K562 (cell line): ENCODE measurements around the gene TMPRSS6. TPM values are rescaled to one million over a fixed set of nuclear protein-coding genes. Genes with fewer than 3 reads are reported as not detected.

ENCODE experiments used
- ATAC-seq: fragments of 200-7000 bp; cut with Tn5 transposase; 3 replicates; pipeline ENCODE4 v1.9.1; 2020; ENCODE audit warnings: moderate library complexity
- BruUV-seq: library from RNA; stranded (reverse); fragments of 400-500 nt; replicated peaks from 2 replicates; lab custom pipeline; 2021; lab: Mats Ljungman, UMichigan
- CTCF ChIA-PET: fragments of 300-600 bp; formaldehyde crosslinking; extraction: SDS; loops from one replicate; lab custom pipeline; 2021; ENCODE audit warnings: low intra/inter-chr PET ratio; lab: Yijun Ruan, JAX
- POLR2A ChIA-PET: fragments of 300-600, 350-650 bp; sonication (Branson Sonifier 250); formaldehyde crosslinking; extraction: SDS; loops from one replicate; lab custom pipeline; 2021; ENCODE audit warnings: antibody characterized with exemption, inconsistent platforms; lab: Yijun Ruan, JAX
- DNase-seq, 4 experiments: peaks; one replicate each; pipeline versions ENCODE4 v3.0.0 to v3.0.0-alpha.2; 2011 to 2018; ENCODE audit warnings: low spot score in 3 of 4, mixed read lengths in 3 of 4; ENCODE audit errors: extremely low read depth in 1 of 4
- FAIRE-seq: peaks from 2 replicates; lab custom pipeline; 2011; peaks lifted over from hg19 to GRCh38; lab: Jason Lieb, UNC
- H2AFZ ChIP-seq: 2 replicates; pipeline ENCODE4 v1.6.0; 2011; ENCODE audit warnings: low read depth, low read length, control low read depth, inconsistent platforms
- H3K27ac ChIP-seq: fragments of 200-600 bp; 3 replicates; pipeline ENCODE4 v1.8.0; 2011; ENCODE audit warnings: low read depth, mild to moderate bottlenecking, control low read depth, inconsistent platforms, low read length, moderate library complexity, mixed read lengths; ENCODE audit errors: extremely low read depth
- H3K27me3 ChIP-seq, 2 experiments: fragments of 300-600 bp in 1 of 2; 2 replicates in 1 of 2; 3 replicates in 1 of 2; pipeline versions ENCODE4 v1.6.0 to v1.8.0; 2011; ENCODE audit warnings: inconsistent platforms in 2 of 2, low read length in 2 of 2, mild to moderate bottlenecking in 1 of 2, mixed read lengths in 1 of 2, moderate library complexity in 1 of 2; ENCODE audit not compliant: control insufficient read depth in 2 of 2, insufficient read depth in 2 of 2
- H3K36me3 ChIP-seq: fragments of 300-600 bp; 3 replicates; pipeline ENCODE4 v1.8.0; 2011; ENCODE audit warnings: mild to moderate bottlenecking, low read length, inconsistent platforms; ENCODE audit not compliant: control insufficient read depth, insufficient read depth
- H3K4me1 ChIP-seq, 2 experiments: fragments of 200-600 bp in 1 of 2; replicated peaks in 1 of 2; 2 replicates in 1 of 2; 3 replicates in 1 of 2; pipeline versions ENCODE4 v1.5.1 to v1.8.0; 2011; ENCODE audit warnings: inconsistent platforms in 2 of 2, low read length in 2 of 2, mild to moderate bottlenecking in 1 of 2, mixed read lengths in 1 of 2, moderate library complexity in 1 of 2; ENCODE audit not compliant: control insufficient read depth in 2 of 2, insufficient read depth in 2 of 2
- H3K4me2 ChIP-seq: 2 replicates; pipeline ENCODE4 v1.6.1; 2011; ENCODE audit warnings: low read length, control low read depth, inconsistent platforms, mixed read lengths; ENCODE audit not compliant: insufficient read depth
- H3K4me3 ChIP-seq: fragments of 200-600 bp; sonication (generic), shearing (Covaris generic); 2 replicates; pipeline ENCODE4 v1.5.1; 2016; ENCODE audit warnings: control low read depth, inconsistent platforms
- H3K79me2 ChIP-seq: fragments of 200-600 bp; 3 replicates; pipeline ENCODE4 v1.8.0; 2011; ENCODE audit warnings: low read length, inconsistent platforms; ENCODE audit not compliant: control insufficient read depth, insufficient read depth
- H3K9ac ChIP-seq, 2 experiments: 2 replicates each; pipeline versions ENCODE4 v1.6.0 to v1.6.1; 2011; ENCODE audit warnings: low read depth in 2 of 2, low read length in 2 of 2, control low read depth in 1 of 2, inconsistent platforms in 1 of 2, mild to moderate bottlenecking in 1 of 2, mixed read lengths in 1 of 2; ENCODE audit not compliant: insufficient read depth in 1 of 2
- H3K9me1 ChIP-seq: one replicate; pipeline ENCODE4 v1.6.0; 2011; ENCODE audit warnings: inconsistent platforms, mild to moderate bottlenecking, low read length, moderate library complexity; ENCODE audit not compliant: control insufficient read depth, insufficient read depth
- H3K9me3 ChIP-seq: replicated peaks from 2 replicates; pipeline ENCODE4 v1.5.1; 2011; ENCODE audit warnings: low read depth, low read length, inconsistent platforms; ENCODE audit not compliant: control insufficient read depth, insufficient read depth
- H4K20me1 ChIP-seq: replicated peaks from 2 replicates; pipeline ENCODE4 v1.6.1; 2011; ENCODE audit warnings: low read length, inconsistent platforms, mixed read lengths; ENCODE audit not compliant: control insufficient read depth, insufficient read depth
- CBX8 ChIP-seq: fragments of 200-600 bp; sonication (generic); IDR thresholded peaks from 2 replicates; pipeline ENCODE4 v1.6.1; 2012; ENCODE audit warnings: borderline replicate concordance, mixed run types, low read depth, mild to moderate bottlenecking, moderate library complexity, mixed read lengths, low read length, control low read depth, inconsistent platforms; ENCODE audit not compliant: poor library complexity, severe bottlenecking; ENCODE audit errors: extremely low read depth
- COPS2 ChIP-seq: fragments of 450-650 bp; conservative IDR thresholded peaks from 2 replicates; pipeline ENCODE4 v1.6.1; 2016; ENCODE audit warnings: mild to moderate bottlenecking, moderate library complexity
- GTF2B ChIP-seq: IDR thresholded peaks from 2 replicates; pipeline ENCODE4 v1.6.1; 2011; ENCODE audit not compliant: insufficient read length; ENCODE audit errors: extremely low read depth
- KLF13 ChIP-seq: fragments of 450-650 bp; IDR thresholded peaks from 2 replicates; pipeline ENCODE4 v1.6.1; 2016; ENCODE audit warnings: missing genetic modification characterization, low read depth, mild to moderate bottlenecking, missing compliant biosample characterization, moderate library complexity, borderline replicate concordance
- NFXL1 ChIP-seq: fragments of 450-650 bp; formaldehyde crosslinking; IDR thresholded peaks from 2 replicates; pipeline ENCODE4 v1.4.0; 2021; ENCODE audit warnings: mild to moderate bottlenecking
- OTX1 ChIP-seq: fragments of 450-650 bp; formaldehyde crosslinking; IDR thresholded peaks from 2 replicates; pipeline ENCODE4 v1.4.0; 2022; ENCODE audit warnings: mild to moderate bottlenecking
- PCBP1 ChIP-seq: fragments of 200-400 bp; formaldehyde crosslinking; IDR thresholded peaks from 2 replicates; pipeline ENCODE4 v1.6.1; 2018; ENCODE audit warnings: mild to moderate bottlenecking, low read depth, low read length; ENCODE audit not compliant: poor library complexity, severe bottlenecking
- PTTG1 ChIP-seq: fragments of 450-650 bp; IDR thresholded peaks from 2 replicates; pipeline ENCODE4 v1.6.1; 2016; ENCODE audit warnings: low read depth, mild to moderate bottlenecking, missing genetic modification characterization, missing compliant biosample characterization
- RHOXF2B ChIP-seq: fragments of 250-450 bp; sonication (Bioruptor Pico); conservative IDR thresholded peaks from 2 replicates; pipeline ENCODE4 v1.5.1; 2021
- ZNF133 ChIP-seq: fragments of 250-450 bp; sonication (Bioruptor Pico); IDR thresholded peaks from 2 replicates; pipeline ENCODE4 v1.4.0; 2020; ENCODE audit warnings: mild to moderate bottlenecking
- ZZZ3 ChIP-seq: fragments of 450-650 bp; IDR thresholded peaks from 2 replicates; pipeline ENCODE4 v1.6.1; 2016; ENCODE audit warnings: antibody characterized with exemption, mild to moderate bottlenecking, moderate library complexity
- WGBS: fragments of 100-300 bp; shearing (Covaris generic); methylation state at CpG from one replicate; pipeline ENCODE4 v1.1.6; 2016; ENCODE audit warnings: low coverage, mixed read lengths; ENCODE audit not compliant: insufficient coverage; ENCODE audit errors: missing lambda C conversion rate; 5-methylcytosine and 5-hydroxymethylcytosine counted together
- in situ Hi-C: fragments of 300-500 bp; cut with MboI; formaldehyde crosslinking; loops from 4 replicates; pipeline ENCODE4 v1.15.0; 2018; ENCODE audit warnings: inconsistent platforms, mixed read lengths
- intact Hi-C: fragments of 100-400 bp; cut with micrococcal nuclease; formaldehyde crosslinking; loops from 2 replicates; pipeline ENCODE4 v1.14.2; 2022
- polyA plus RNA-seq, 8 experiments: library from polyadenylated mRNA; depleted of rRNA in 4 of 8; stranded (reverse) in 5 of 8; unstranded in 3 of 8; fragments of >200 nt; fragmentation: Nextera tagmentation in 2 of 8; fragmentation: Illumina TruSeq in 1 of 8; extraction: Ambion mirVana in 2 of 8; extraction: Trizol in 1 of 8; gene quantifications; 2 replicates each; pipeline versions ENCODE4 v1.2.1 to v1.2.3, GENCODE V29; 2011 to 2014; ENCODE audit warnings: inconsistent platforms in 1 of 8, missing spikeins in 1 of 8
- total RNA-seq, 7 experiments: library from RNA; depleted of rRNA in 6 of 7; stranded (reverse); fragments of >200 nt in 6 of 7; fragmentation: Illumina TruSeq in 2 of 7; extraction: Trizol in 2 of 7; gene quantifications; 2 replicates each; pipeline versions ENCODE4 v1.2.1 to v1.2.3, GENCODE V29; 2011 to 2021; ENCODE audit warnings: low replicate concordance in 1 of 7
- TF ChIP-seq, protein P1 (sequence below): fragments of 250-450 bp; sonication (Bioruptor Pico); IDR thresholded peaks from 2 replicates; pipeline ENCODE4 v1.8.0; 2022; ENCODE audit warnings: inconsistent platforms
- TF ChIP-seq, protein P2 (sequence below): fragments of 250-450 bp; sonication (Bioruptor Pico); IDR thresholded peaks from 2 replicates; pipeline ENCODE4 v1.4.0; 2020; ENCODE audit warnings: mild to moderate bottlenecking, moderate library complexity, borderline replicate concordance
- TF ChIP-seq, protein P3 (sequence below): fragments of 150-350 bp; IDR thresholded peaks from 2 replicates; pipeline ENCODE4 v1.6.1; 2014; ENCODE audit warnings: low read depth, mild to moderate bottlenecking, low read length, borderline replicate concordance

TMPRSS6 gene
- total and polyA plus RNA-seq, 9 of the 15 experiments (the other 6 are each of a cell fraction or from before 2014, with no cell fraction given), result 0.03 TPM; not detected in 8

DNA sequence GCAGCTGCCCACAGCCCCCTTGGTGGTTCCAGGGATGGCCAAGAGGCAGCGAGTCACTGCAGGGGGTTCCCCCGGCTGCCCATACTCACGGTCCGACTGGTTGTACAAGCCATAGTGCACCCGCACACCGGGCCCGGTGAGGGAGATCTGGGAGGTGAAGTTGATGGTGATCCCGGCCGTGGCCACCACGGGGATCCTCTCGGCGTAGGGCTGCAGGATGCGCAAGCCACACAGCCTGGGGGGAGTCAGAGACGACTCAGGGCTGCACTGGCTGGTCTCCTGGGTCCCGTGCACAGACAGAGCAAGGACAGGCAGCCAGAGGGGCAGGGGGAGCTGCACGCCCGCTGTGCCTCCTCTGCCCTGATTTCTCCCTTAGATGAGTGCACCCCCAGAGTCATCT, 34.5 kb downstream of the TMPRSS6 start:
- Histone ChIP-seq H3K9ac (no peak overlapping the region; a peak in 1 of 4 replicates), H3K4me1 (peaks cover 0 to 4% of the 10 kb centered on the region in 2 experiments; a peak in 1 of 5 replicates), H3K36me3 (no peaks in the 10 kb centered on the region), H3K27ac (no peak overlapping the region), H3K9me3 (no peaks in the 10 kb centered on the region; the same call in 1 of the 2 replicates), H3K4me3 (no peak overlapping the region), H3K27me3 (peaks cover 0 to 32% of the 10 kb centered on the region in 2 experiments; a peak in 2 of 5 replicates), H3K79me2 (no peaks in the 10 kb centered on the region), H4K20me1 (no peaks in the 10 kb centered on the region), H3K9me1 (no peaks in the 10 kb centered on the region), H3K4me2 (no peak overlapping the region), H2AFZ (no peak overlapping the region)
- FAIRE-seq (no peak), DNase-seq (no peak), ATAC-seq (no peak)
- 0% methylated on average over 11 of the region's 17 CpGs for WGBS
- CTCF ChIA-PET, result no interaction called here
- in situ Hi-C loops (no loop called here), intact Hi-C loops (no loop called here)
- BruUV-seq, result no TSS peak
- POLR2A ChIA-PET, result no interaction called here
- TF ChIP-seq ZNF133, result no peak
- no peak for TF ChIP-seq KLF13 (tag)
- TF ChIP-seq, protein P1, sequence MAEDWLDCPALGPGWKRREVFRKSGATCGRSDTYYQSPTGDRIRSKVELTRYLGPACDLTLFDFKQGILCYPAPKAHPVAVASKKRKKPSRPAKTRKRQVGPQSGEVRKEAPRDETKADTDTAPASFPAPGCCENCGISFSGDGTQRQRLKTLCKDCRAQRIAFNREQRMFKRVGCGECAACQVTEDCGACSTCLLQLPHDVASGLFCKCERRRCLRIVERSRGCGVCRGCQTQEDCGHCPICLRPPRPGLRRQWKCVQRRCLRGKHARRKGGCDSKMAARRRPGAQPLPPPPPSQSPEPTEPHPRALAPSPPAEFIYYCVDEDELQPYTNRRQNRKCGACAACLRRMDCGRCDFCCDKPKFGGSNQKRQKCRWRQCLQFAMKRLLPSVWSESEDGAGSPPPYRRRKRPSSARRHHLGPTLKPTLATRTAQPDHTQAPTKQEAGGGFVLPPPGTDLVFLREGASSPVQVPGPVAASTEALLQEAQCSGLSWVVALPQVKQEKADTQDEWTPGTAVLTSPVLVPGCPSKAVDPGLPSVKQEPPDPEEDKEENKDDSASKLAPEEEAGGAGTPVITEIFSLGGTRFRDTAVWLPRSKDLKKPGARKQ (CRISPR knock-in tag), result no peak
- TF ChIP-seq RHOXF2B (CRISPR knock-in tag), result no peak
- no peak for TF ChIP-seq PTTG1 (tag)
- TF ChIP-seq GTF2B, result no peak
- TF ChIP-seq OTX1, result no peak
- no peak for TF ChIP-seq CBX8
- TF ChIP-seq, protein P2, sequence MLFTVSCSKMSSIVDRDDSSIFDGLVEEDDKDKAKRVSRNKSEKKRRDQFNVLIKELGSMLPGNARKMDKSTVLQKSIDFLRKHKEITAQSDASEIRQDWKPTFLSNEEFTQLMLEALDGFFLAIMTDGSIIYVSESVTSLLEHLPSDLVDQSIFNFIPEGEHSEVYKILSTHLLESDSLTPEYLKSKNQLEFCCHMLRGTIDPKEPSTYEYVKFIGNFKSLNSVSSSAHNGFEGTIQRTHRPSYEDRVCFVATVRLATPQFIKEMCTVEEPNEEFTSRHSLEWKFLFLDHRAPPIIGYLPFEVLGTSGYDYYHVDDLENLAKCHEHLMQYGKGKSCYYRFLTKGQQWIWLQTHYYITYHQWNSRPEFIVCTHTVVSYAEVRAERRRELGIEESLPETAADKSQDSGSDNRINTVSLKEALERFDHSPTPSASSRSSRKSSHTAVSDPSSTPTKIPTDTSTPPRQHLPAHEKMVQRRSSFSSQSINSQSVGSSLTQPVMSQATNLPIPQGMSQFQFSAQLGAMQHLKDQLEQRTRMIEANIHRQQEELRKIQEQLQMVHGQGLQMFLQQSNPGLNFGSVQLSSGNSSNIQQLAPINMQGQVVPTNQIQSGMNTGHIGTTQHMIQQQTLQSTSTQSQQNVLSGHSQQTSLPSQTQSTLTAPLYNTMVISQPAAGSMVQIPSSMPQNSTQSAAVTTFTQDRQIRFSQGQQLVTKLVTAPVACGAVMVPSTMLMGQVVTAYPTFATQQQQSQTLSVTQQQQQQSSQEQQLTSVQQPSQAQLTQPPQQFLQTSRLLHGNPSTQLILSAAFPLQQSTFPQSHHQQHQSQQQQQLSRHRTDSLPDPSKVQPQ (CRISPR knock-in tag), result no peak
- no peak for TF ChIP-seq COPS2
- TF ChIP-seq, protein P3, sequence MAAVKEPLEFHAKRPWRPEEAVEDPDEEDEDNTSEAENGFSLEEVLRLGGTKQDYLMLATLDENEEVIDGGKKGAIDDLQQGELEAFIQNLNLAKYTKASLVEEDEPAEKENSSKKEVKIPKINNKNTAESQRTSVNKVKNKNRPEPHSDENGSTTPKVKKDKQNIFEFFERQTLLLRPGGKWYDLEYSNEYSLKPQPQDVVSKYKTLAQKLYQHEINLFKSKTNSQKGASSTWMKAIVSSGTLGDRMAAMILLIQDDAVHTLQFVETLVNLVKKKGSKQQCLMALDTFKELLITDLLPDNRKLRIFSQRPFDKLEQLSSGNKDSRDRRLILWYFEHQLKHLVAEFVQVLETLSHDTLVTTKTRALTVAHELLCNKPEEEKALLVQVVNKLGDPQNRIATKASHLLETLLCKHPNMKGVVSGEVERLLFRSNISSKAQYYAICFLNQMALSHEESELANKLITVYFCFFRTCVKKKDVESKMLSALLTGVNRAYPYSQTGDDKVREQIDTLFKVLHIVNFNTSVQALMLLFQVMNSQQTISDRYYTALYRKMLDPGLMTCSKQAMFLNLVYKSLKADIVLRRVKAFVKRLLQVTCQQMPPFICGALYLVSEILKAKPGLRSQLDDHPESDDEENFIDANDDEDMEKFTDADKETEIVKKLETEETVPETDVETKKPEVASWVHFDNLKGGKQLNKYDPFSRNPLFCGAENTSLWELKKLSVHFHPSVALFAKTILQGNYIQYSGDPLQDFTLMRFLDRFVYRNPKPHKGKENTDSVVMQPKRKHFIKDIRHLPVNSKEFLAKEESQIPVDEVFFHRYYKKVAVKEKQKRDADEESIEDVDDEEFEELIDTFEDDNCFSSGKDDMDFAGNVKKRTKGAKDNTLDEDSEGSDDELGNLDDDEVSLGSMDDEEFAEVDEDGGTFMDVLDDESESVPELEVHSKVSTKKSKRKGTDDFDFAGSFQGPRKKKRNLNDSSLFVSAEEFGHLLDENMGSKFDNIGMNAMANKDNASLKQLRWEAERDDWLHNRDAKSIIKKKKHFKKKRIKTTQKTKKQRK, result no peak
- TF ChIP-seq ZZZ3, result no peak
- TF ChIP-seq NFXL1 (CRISPR knock-in tag), result no peak
- TF ChIP-seq PCBP1, result no peak
